ENCODE results near the gene OGFR. TPM values are rescaled to one million over a fixed set of nuclear protein-coding genes. Genes with fewer than 3 reads are reported as not detected.

OGFR gene
- total and polyA plus RNA-seq, 12 donors, result 9.3 to 157 (median 45.0) TPM

DNA sequence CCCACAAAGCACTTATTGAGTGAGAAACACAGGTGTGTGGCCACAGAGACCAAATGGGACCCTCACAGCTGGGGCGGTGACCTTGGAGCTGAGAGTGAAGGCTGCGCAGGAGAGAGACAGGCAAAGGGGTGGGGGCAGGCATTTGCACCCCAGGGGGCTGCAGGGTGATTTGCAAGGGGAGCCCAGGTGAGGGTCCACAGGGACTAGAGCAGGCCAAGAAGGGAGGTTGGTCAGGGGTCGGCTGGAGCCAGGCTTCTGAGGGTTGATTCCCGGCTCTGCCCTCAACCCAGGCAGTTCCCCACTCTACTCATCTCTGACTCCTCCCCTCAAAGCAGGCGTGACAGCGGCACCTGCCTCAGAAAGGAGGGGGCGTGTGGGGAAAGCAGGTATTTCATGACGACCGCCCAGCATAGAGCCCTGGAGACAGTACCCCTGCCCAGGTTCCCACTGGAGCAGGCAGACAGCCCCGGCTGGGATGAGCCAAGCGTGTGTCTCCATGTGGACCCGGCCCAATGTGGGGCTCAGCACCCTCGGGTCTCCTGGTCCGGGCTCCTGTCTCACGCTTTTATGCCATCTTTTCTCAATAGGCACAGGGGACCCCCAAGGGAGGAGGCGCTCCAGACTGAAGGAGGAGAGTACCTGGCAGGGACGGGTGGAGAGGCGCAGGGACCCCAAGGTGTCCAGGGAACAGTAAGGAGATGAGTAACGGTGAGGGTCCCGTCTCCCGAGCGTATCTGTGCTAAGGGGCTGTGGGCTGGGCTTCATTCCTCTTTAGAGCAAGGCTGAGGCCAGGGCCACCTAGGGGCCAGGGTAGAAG is 11.5 kb upstream of the OGFR start:
- peak in 2 of 7 donors; percentile 36 to 53 for DNase-seq
- H3K27me3 ChIP-seq, result no peaks in the 10 kb centered on the region
- 70 to 86% (median 85%) methylated on average over 21 to 22 of the region's 22 CpGs for WGBS, 4 donors
- intact Hi-C loops (cut with DNase I), result loop anchor here (5.0 to 10.0 kb wide), 4 partner anchors 126 to 488 kb away; partner anchors contain the start of gene ADRM1 (in 1 of the 2)
- no peak for TF ChIP-seq POLR2A (IDR thresholded peaks at IDR 0.05)
- TF ChIP-seq, protein P1, sequence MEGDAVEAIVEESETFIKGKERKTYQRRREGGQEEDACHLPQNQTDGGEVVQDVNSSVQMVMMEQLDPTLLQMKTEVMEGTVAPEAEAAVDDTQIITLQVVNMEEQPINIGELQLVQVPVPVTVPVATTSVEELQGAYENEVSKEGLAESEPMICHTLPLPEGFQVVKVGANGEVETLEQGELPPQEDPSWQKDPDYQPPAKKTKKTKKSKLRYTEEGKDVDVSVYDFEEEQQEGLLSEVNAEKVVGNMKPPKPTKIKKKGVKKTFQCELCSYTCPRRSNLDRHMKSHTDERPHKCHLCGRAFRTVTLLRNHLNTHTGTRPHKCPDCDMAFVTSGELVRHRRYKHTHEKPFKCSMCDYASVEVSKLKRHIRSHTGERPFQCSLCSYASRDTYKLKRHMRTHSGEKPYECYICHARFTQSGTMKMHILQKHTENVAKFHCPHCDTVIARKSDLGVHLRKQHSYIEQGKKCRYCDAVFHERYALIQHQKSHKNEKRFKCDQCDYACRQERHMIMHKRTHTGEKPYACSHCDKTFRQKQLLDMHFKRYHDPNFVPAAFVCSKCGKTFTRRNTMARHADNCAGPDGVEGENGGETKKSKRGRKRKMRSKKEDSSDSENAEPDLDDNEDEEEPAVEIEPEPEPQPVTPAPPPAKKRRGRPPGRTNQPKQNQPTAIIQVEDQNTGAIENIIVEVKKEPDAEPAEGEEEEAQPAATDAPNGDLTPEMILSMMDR (IDR thresholded peaks at IDR 0.05), result no peak
- peaks cover 8 to 28% of the 10 kb centered on the region in 2 donors for H3K4me1 ChIP-seq (replicated peaks in 1 of 2)
- no peaks in the 10 kb centered on the region for H3K9me3 ChIP-seq (replicated peaks in 1 of 3)
- H3K4me3 ChIP-seq, result peak overlapping the region in 1 of 4 donors; percentile 45
- H3K36me3 ChIP-seq (replicated peaks in 1 of 2), result peaks cover 0 to 3% of the 10 kb centered on the region in 2 donors
- peak overlapping the region in 4 of 5 donors; percentile 69 to 91 (median 86) for H3K27ac ChIP-seq

DNA sequence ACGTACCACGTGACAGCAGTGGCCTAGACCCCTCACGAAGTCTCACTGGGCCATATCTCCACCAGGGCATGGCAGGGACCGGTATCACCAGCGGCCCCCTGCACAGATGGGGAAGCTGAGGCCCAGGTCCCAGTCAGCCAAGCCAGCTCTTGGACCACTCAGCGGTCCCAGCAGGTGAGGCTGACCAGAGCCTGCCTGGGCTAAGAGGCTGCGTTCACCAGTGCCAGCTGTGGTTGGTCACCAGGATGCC is 11.0 kb upstream of the OGFR start:
- peak overlapping the region in 1 of 4 donors; percentile 45 for H3K4me3 ChIP-seq
- no peaks in the 10 kb centered on the region for H3K27me3 ChIP-seq
- H3K4me1 ChIP-seq (replicated peaks in 1 of 2), result peaks cover 8 to 28% of the 10 kb centered on the region in 2 donors
- peak overlapping the region; percentile 69 to 91 (median 83) for H3K27ac ChIP-seq
- peaks cover 0 to 8% of the 10 kb centered on the region in 2 donors for H3K36me3 ChIP-seq (replicated peaks in 1 of 2)
- TF ChIP-seq, protein P1 (IDR thresholded peaks at IDR 0.05), result no peak
- TF ChIP-seq POLR2A (IDR thresholded peaks at IDR 0.05), result no peak
- no peak for DNase-seq
- H3K9me3 ChIP-seq (replicated peaks in 1 of 3), result no peaks in the 10 kb centered on the region
- 39 to 55% (median 49%) methylated on average over 3 to 7 of the region's 7 CpGs for WGBS, 4 donors
- intact Hi-C loops (cut with DNase I), result loop anchor here (5.0 to 10.0 kb wide), 4 partner anchors 126 to 489 kb away; partner anchors contain the start of gene ADRM1 (in 1 of the 2)

GRCh38 chr20:62794007-62794724 is 10.5 kb upstream of the OGFR start:
- peak overlapping the region in 2 of 4 donors; percentile 38 to 95 for H3K4me3 ChIP-seq
- peaks cover 0 to 13% of the 10 kb centered on the region in 2 donors for H3K36me3 ChIP-seq (replicated peaks in 1 of 2)
- TF ChIP-seq, protein P1 (IDR thresholded peaks at IDR 0.05), result no peak
- peak; percentile 62 to 77 for TF ChIP-seq POLR2A (IDR thresholded peaks at IDR 0.05)
- peak; percentile 95 to 98 (median 96) for DNase-seq
- H3K27ac ChIP-seq, result peak overlapping the region; percentile 77 to 96 (median 89)
- intact Hi-C loops (cut with DNase I), result loop anchor here (5.0 to 10.0 kb wide), 4 partner anchors 127 to 489 kb away; partner anchors contain the start of gene ADRM1 (in 1 of the 2)
- WGBS, 4 donors, result 0 to 2% (median 1%) methylated on average over 7 to 69 of the region's 69 CpGs
- H3K4me1 ChIP-seq (replicated peaks in 1 of 2), result peaks cover 8 to 28% of the 10 kb centered on the region in 2 donors
- H3K27me3 ChIP-seq, result no peaks in the 10 kb centered on the region
- H3K9me3 ChIP-seq (replicated peaks in 1 of 3), result no peaks in the 10 kb centered on the region

All from adrenal gland (tissue), 12 donors.